Activated T-helper 2 cell treated with anti-CD3 and anti-CD28 coated beads, Interferon-gamma antibody, Interleukin-2, Interleukin-4, amounts not matched to agents 10 μg/mL and 5 μg/mL and 100 μg/mL, durations not matched to agents 14 hours and 24 hours and 36 hours (primary cell): Measurements from ENCODE around the gene CLNK. TPM values are rescaled to one million over a fixed set of nuclear protein-coding genes. Genes with fewer than 3 reads are reported as not detected.
A peak's percentile ranks its signal among the peaks of the same experiment; 100 is the strongest.

ENCODE experiments used
- DNase-seq: peaks from one replicate; pipeline ENCODE4 v3.0.0; 2021; ENCODE audit warnings: low spot score
- H3K27ac Mint-ChIP-seq: one replicate; pipeline ENCODE4 v1.8.0; 2021; ENCODE audit warnings: mixed read lengths
- H3K27me3 Mint-ChIP-seq: one replicate; pipeline ENCODE4 v1.8.0; 2021; ENCODE audit warnings: low read depth, mixed read lengths
- H3K36me3 Mint-ChIP-seq: one replicate; pipeline ENCODE4 v1.8.0; 2021; ENCODE audit warnings: low read depth, mixed read lengths
- H3K4me1 Mint-ChIP-seq: one replicate; pipeline ENCODE4 v1.8.0; 2021; ENCODE audit warnings: low read depth, mixed read lengths
- H3K4me3 Mint-ChIP-seq: one replicate; pipeline ENCODE4 v1.8.0; 2021; ENCODE audit warnings: low read depth, mild to moderate bottlenecking, moderate library complexity, mixed read lengths
- H3K9me3 Mint-ChIP-seq: one replicate; pipeline ENCODE4 v1.8.0; 2021; ENCODE audit warnings: mixed read lengths
- intact Hi-C: fragments of 100-400 bp; cut with micrococcal nuclease; formaldehyde crosslinking; loops from one replicate; pipeline ENCODE4 v1.15.1; 2023
- total RNA-seq: library from RNA; stranded (reverse); gene quantifications from 2 replicates; pipeline ENCODE4 v1.2.3, GENCODE V29; 2022

CLNK gene
- total RNA-seq, 1 donor from 2014 or later: 0.89 TPM

GRCh38 chr4:10461091-10461849 is 223.3 kb downstream of the CLNK start:
- peaks cover 41% of the 10 kb centered on the region for H3K27me3 Mint-ChIP-seq
- DNase-seq: peak; percentile 75
- peaks cover 23% of the 10 kb centered on the region for H3K4me1 Mint-ChIP-seq
- peak overlapping the region; percentile 75 for H3K4me3 Mint-ChIP-seq
- H3K9me3 Mint-ChIP-seq: peaks cover 10% of the 10 kb centered on the region
- intact Hi-C loops: loop anchor here (5.0 kb wide), 1 partner anchor 86 kb away; no protein-coding TSS in a partner anchor
- H3K36me3 Mint-ChIP-seq: peaks cover 9% of the 10 kb centered on the region
- H3K27ac Mint-ChIP-seq: no peak overlapping the region

GRCh38 chr4:10460313-10461047 is 224.1 kb downstream of the CLNK start:
- no peak for DNase-seq
- H3K4me1 Mint-ChIP-seq: peaks cover 25% of the 10 kb centered on the region

GRCh38 chr4:10459305-10459704 is 225.3 kb downstream of the CLNK start:
- Mint-ChIP-seq H3K27me3 (peaks cover 32% of the 10 kb centered on the region), H3K4me3 (no peak overlapping the region), H3K27ac (no peak overlapping the region), H3K4me1 (peaks cover 32% of the 10 kb centered on the region), H3K9me3 (peaks cover 14% of the 10 kb centered on the region), H3K36me3 (peaks cover 27% of the 10 kb centered on the region)
- no peak for DNase-seq
- intact Hi-C loops: loop anchor here (5.0 kb wide), 4 partner anchors 273 to 362 kb away; no protein-coding TSS in a partner anchor

More at GRCh38 chr4:10460313-10461047, 224.1 kb downstream of the CLNK start:
- H3K27ac Mint-ChIP-seq: peak overlapping the region; percentile 11
- intact Hi-C loops: loop anchor here (5.0 kb wide), 1 partner anchor 87 kb away; no protein-coding TSS in a partner anchor
- H3K27me3 Mint-ChIP-seq: peaks cover 41% of the 10 kb centered on the region
- H3K36me3 Mint-ChIP-seq: peaks cover 15% of the 10 kb centered on the region
- peak overlapping the region; percentile 58 for H3K4me3 Mint-ChIP-seq
- H3K9me3 Mint-ChIP-seq: peaks cover 10% of the 10 kb centered on the region

- Mint-ChIP-seq H3K27me3 (peaks cover 28% of the 10 kb centered on the region), H3K4me1 (peaks cover 32% of the 10 kb centered on the region), H3K9me3 (peaks cover 14% of the 10 kb centered on the region), H3K4me3 (no peak overlapping the region), H3K36me3 (peaks cover 36% of the 10 kb centered on the region), H3K27ac (no peak overlapping the region)
- no peak for DNase-seq
- intact Hi-C loops: loop anchor here (5.0 kb wide), 4 partner anchors 274 to 361 kb away; no protein-coding TSS in a partner anchor
These were observed 226.4 kb downstream of the CLNK start for GRCh38 chr4:10458177-10458576.

GRCh38 chr4:10457255-10457801 is 227.2 kb downstream of the CLNK start, which contains the start of gene ZNF518B:
ZNF518B (minus strand) TSS chr4:10457426; CDS start chr4:10446328, 11,098 bp downstream.
- Mint-ChIP-seq H3K27ac (peak within 1 kb of the TSS; percentile 93), H3K4me3 (peak within 1 kb of the TSS; percentile 92), H3K9me3 (peaks cover 14% of the 10 kb centered on the region), H3K27me3 (peaks cover 19% of the 10 kb centered on the region), H3K4me1 (peaks cover 32% of the 10 kb centered on the region), H3K36me3 (peaks cover 44% of the 10 kb centered on the region)
- DNase-seq: peak; percentile 75
- intact Hi-C loops: loop anchor here (2.0 to 5.0 kb wide), 5 partner anchors 275 to 439 kb away; no protein-coding TSS in a partner anchor

- Mint-ChIP-seq H3K27ac (peak overlapping the region; percentile 93), H3K4me3 (peak overlapping the region; percentile 92), H3K36me3 (peaks cover 50% of the 10 kb centered on the region), H3K9me3 (peaks cover 13% of the 10 kb centered on the region), H3K27me3 (peaks cover 15% of the 10 kb centered on the region), H3K4me1 (peaks cover 32% of the 10 kb centered on the region)
- intact Hi-C loops: loop anchor here (1.0 to 5.0 kb wide), 6 partner anchors 274 to 438 kb away; partner anchors contain the start of gene WDR1
- peak; percentile 53 for DNase-seq
These were observed 227.8 kb downstream of the CLNK start for GRCh38 chr4:10456595-10457254.

- H3K36me3 Mint-ChIP-seq: peaks cover 53% of the 10 kb centered on the region
- H3K9me3 Mint-ChIP-seq: peaks cover 13% of the 10 kb centered on the region
- H3K27me3 Mint-ChIP-seq: peaks cover 11% of the 10 kb centered on the region
- H3K4me3 Mint-ChIP-seq: peak overlapping the region; percentile 92
- DNase-seq: no peak
- intact Hi-C loops: loop anchor here (1.0 to 5.0 kb wide), 6 partner anchors 274 to 437 kb away; partner anchors contain the start of gene WDR1
- H3K27ac Mint-ChIP-seq: peak overlapping the region; percentile 93
- peaks cover 29% of the 10 kb centered on the region for H3K4me1 Mint-ChIP-seq
These were observed 228.3 kb downstream of the CLNK start for GRCh38 chr4:10456260-10456594.

- intact Hi-C loops: loop anchor here (5.0 kb wide), 4 partner anchors 273 to 358 kb away; no protein-coding TSS in a partner anchor
- H3K9me3 Mint-ChIP-seq: peaks cover 11% of the 10 kb centered on the region
- no peak for DNase-seq
- no peak overlapping the region for H3K27ac Mint-ChIP-seq
- H3K4me3 Mint-ChIP-seq: peak overlapping the region; percentile 26
- H3K27me3 Mint-ChIP-seq: peaks cover 11% of the 10 kb centered on the region
- H3K4me1 Mint-ChIP-seq: peaks cover 22% of the 10 kb centered on the region
- peaks cover 58% of the 10 kb centered on the region for H3K36me3 Mint-ChIP-seq
These were observed 229.4 kb downstream of the CLNK start for GRCh38 chr4:10455133-10455532.

GRCh38 chr4:10454726-10455125 is 229.8 kb downstream of the CLNK start:
- peaks cover 11% of the 10 kb centered on the region for H3K9me3 Mint-ChIP-seq
- no peak overlapping the region for H3K4me3 Mint-ChIP-seq
- H3K36me3 Mint-ChIP-seq: peaks cover 62% of the 10 kb centered on the region
- peaks cover 22% of the 10 kb centered on the region for H3K4me1 Mint-ChIP-seq
- no peak overlapping the region for H3K27ac Mint-ChIP-seq
- intact Hi-C loops: loop anchor here (5.0 kb wide), 4 partner anchors 272 to 357 kb away; no protein-coding TSS in a partner anchor
- no peak for DNase-seq
- H3K27me3 Mint-ChIP-seq: peaks cover 11% of the 10 kb centered on the region

- DNase-seq: no peak
- H3K4me1 Mint-ChIP-seq: peaks cover 17% of the 10 kb centered on the region
- peak overlapping the region; percentile 22 for H3K27ac Mint-ChIP-seq
- peaks cover 68% of the 10 kb centered on the region for H3K36me3 Mint-ChIP-seq
- no peak overlapping the region for H3K4me3 Mint-ChIP-seq
- peaks cover 7% of the 10 kb centered on the region for H3K27me3 Mint-ChIP-seq
- H3K9me3 Mint-ChIP-seq: peaks cover 17% of the 10 kb centered on the region
- intact Hi-C loops: no loop called here
These were observed 230.4 kb downstream of the CLNK start for GRCh38 chr4:10454121-10454520.

- Mint-ChIP-seq H3K27ac (no peak overlapping the region), H3K9me3 (peaks cover 61% of the 10 kb centered on the region), H3K4me3 (no peak overlapping the region), H3K27me3 (no peaks in the 10 kb centered on the region), H3K36me3 (peaks cover 93% of the 10 kb centered on the region), H3K4me1 (no peaks in the 10 kb centered on the region)
- DNase-seq: no peak
- intact Hi-C loops: no loop called here
These were observed 235.6 kb downstream of the CLNK start for GRCh38 chr4:10448991-10449390.

GRCh38 chr4:10442976-10443375 is 241.6 kb downstream of the CLNK start:
- Mint-ChIP-seq H3K27ac (no peak overlapping the region), H3K36me3 (peaks cover 67% of the 10 kb centered on the region), H3K4me1 (peaks cover 9% of the 10 kb centered on the region), H3K4me3 (no peak overlapping the region), H3K27me3 (no peaks in the 10 kb centered on the region), H3K9me3 (peaks cover 64% of the 10 kb centered on the region)
- intact Hi-C loops: no loop called here
- DNase-seq: no peak
